ENCODE measurements around the gene FOXL2.

The FOXL2 gene

GRCh38 chr3:138898708-138899107 lies 48.2 kb downstream of the FOXL2 start:
- FAIRE-seq: no peak
- DNase-seq (ENCODE audit: insufficient read length, low spot score): no peak

- FAIRE-seq (no peak), DNase-seq (ENCODE audit: insufficient read length, low spot score) (no peak)
These were observed 48.6 kb downstream of the FOXL2 start for GRCh38 chr3:138898301-138898700.
